GDM1 (cell line): ENCODE results near the gene TTC38.
A peak's percentile ranks its signal among the peaks of the same experiment; 100 is the strongest.
"Not testable (repeated sequence)": the region's sequence is repeated elsewhere in the genome, so short reads cannot be mapped to it uniquely, and the experiment has no call there.

Experiments used
- DNase-seq: peaks from one replicate; lab custom pipeline; 2025; lab: John Stamatoyannopoulos, UW

The TTC38 gene

GRCh38 chr22:46246178-46246577 lies 21.6 kb upstream of the TTC38 start:
- no peak for DNase-seq

GRCh38 chr22:46247443-46247975 lies 20.3 kb upstream of the TTC38 start:
- no peak for DNase-seq

GRCh38 chr22:46250035-46250782 lies 17.6 kb upstream of the TTC38 start, which contains the start of gene CDPF1:
Gene CDPF1 (minus strand): TSS chr22:46250293. CDS start chr22:46248284, 2,009 bp downstream.
- DNase-seq = peak; percentile 92

- no peak for DNase-seq
Measured at GRCh38 chr22:46250783-46251125, 17.1 kb upstream of the TTC38 start.

GRCh38 chr22:46251266-46251665 lies 16.5 kb upstream of the TTC38 start:
- DNase-seq = no peak

GRCh38 chr22:46251816-46252380 lies 15.9 kb upstream of the TTC38 start:
- no peak for DNase-seq

- no peak for DNase-seq
Measured at GRCh38 chr22:46256358-46256958, 11.3 kb upstream of the TTC38 start.

- no peak for DNase-seq
Measured at GRCh38 chr22:46259374-46259773, 8.4 kb upstream of the TTC38 start.

GRCh38 chr22:46260038-46260437 lies 7.8 kb upstream of the TTC38 start:
- no peak for DNase-seq

GRCh38 chr22:46262449-46263215 lies 5.2 kb upstream of the TTC38 start:
- DNase-seq = no peak

GRCh38 chr22:46263216-46263590 lies 4.6 kb upstream of the TTC38 start, which contains the start of gene PKDREJ:
Gene PKDREJ (minus strand): TSS chr22:46263343. CDS start chr22:46263322, 21 bp downstream.
- DNase-seq = no peak

GRCh38 chr22:46264520-46264919 lies 3.3 kb upstream of the TTC38 start:
- not testable (repeated sequence) for DNase-seq

- not testable (repeated sequence) for DNase-seq
Measured at GRCh38 chr22:46265627-46266026, 2.2 kb upstream of the TTC38 start.

- DNase-seq = no peak
Measured at GRCh38 chr22:46269564-46269963, 1.8 kb downstream of the TTC38 start.

GRCh38 chr22:46272196-46272595 lies 4.4 kb downstream of the TTC38 start:
- DNase-seq = no peak

GRCh38 chr22:46272762-46273431 lies 5.1 kb downstream of the TTC38 start:
- DNase-seq = no peak

GRCh38 chr22:46273432-46274148 lies 5.8 kb downstream of the TTC38 start:
- no peak for DNase-seq

GRCh38 chr22:46274381-46274780 lies 6.6 kb downstream of the TTC38 start:
- DNase-seq = no peak

- no peak for DNase-seq
Measured at GRCh38 chr22:46275455-46276122, 7.8 kb downstream of the TTC38 start.

- no peak for DNase-seq
Measured at GRCh38 chr22:46276563-46276962, 8.8 kb downstream of the TTC38 start.
